ENCODE results near the gene MAP4K4.

GRCh38 chr2:101823347-101823791, 125.9 kb downstream of the MAP4K4 start:
- TF ChIP-seq GATA3 (IDR thresholded peaks at IDR 0.05; ENCODE audit: low read depth, low read length): no peak
- TF ChIP-seq GATA2 (IDR thresholded peaks at IDR 0.05; ENCODE audit: low read depth, low read length): no peak

Data from SH-SY5Y (cell line).